ENCODE results near the gene CCDC73. TPM values are rescaled to one million over a fixed set of nuclear protein-coding genes. Genes with fewer than 3 reads are reported as not detected.

CCDC73 gene
- total and polyA plus RNA-seq, 5 donors, result not detected

- Histone ChIP-seq H3K27ac (ENCODE audit: low read length) (no peak overlapping the region), H3K4me3 (ENCODE audit: low read length) (no peak overlapping the region), H3K27me3 (ENCODE audit: control insufficient read depth, insufficient read depth) (no peaks in the 10 kb centered on the region), H3K4me1 (ENCODE audit: control insufficient read depth, insufficient read depth, low read length) (peaks cover 2% of the 10 kb centered on the region), H3K9me3 (ENCODE audit: control insufficient read depth, low read length) (no peaks in the 10 kb centered on the region)
- DNase-seq, result no peak
- WGBS, result 67% methylated on average over 4 of the region's 4 CpGs
- ATAC-seq, result no peak
- intact Hi-C loops (cut with DNase I), result loop anchor here in 1 of 4 donors (10.0 kb wide), 1 partner anchor 152 kb away; the partner anchor contains the start of gene WT1
Measured at GRCh38 chr11:32586576-32587190, 207.8 kb downstream of the CCDC73 start.

- peak overlapping the region; percentile 63 for H3K4me3 ChIP-seq (ENCODE audit: low read length)
- intact Hi-C loops (cut with DNase I), result loop anchor here in 2 of 4 donors (5.0 to 10.0 kb wide), 2 partner anchors 148 to 150 kb away; partner anchors contain the start of gene WT1 (in 2 of the 2)
- no peaks in the 10 kb centered on the region for H3K9me3 ChIP-seq (ENCODE audit: control insufficient read depth, low read length)
- peaks cover 2% of the 10 kb centered on the region for H3K4me1 ChIP-seq (ENCODE audit: control insufficient read depth, insufficient read depth, low read length)
- DNase-seq, result no peak
- H3K27ac ChIP-seq (ENCODE audit: low read length), result no peak overlapping the region
- no peak for ATAC-seq
- H3K27me3 ChIP-seq (ENCODE audit: control insufficient read depth, insufficient read depth), result no peaks in the 10 kb centered on the region
- 13% methylated on average over 7 of the region's 7 CpGs for WGBS
Measured at GRCh38 chr11:32584921-32585320, 209.5 kb downstream of the CCDC73 start.

GRCh38 chr11:32583459-32584271 is 210.8 kb downstream of the CCDC73 start, which contains the start of gene EIF3M:
Gene EIF3M (plus strand): TSS chr11:32583831. CDS start chr11:32583888, 57 bp downstream.
- no peaks in the 10 kb centered on the region for H3K9me3 ChIP-seq (ENCODE audit: control insufficient read depth, low read length)
- H3K4me1 ChIP-seq (ENCODE audit: control insufficient read depth, insufficient read depth, low read length), result peaks cover 2% of the 10 kb centered on the region
- H3K27ac ChIP-seq (ENCODE audit: low read length), result peak within 1 kb of the TSS; percentile 28
- peak; percentile 98 to 99 (median 99) for DNase-seq
- peak; percentile 100 for ATAC-seq
- no peaks in the 10 kb centered on the region for H3K27me3 ChIP-seq (ENCODE audit: control insufficient read depth, insufficient read depth)
- intact Hi-C loops (cut with DNase I), result loop anchor here in 2 of 4 donors (5.0 to 10.0 kb wide), 2 partner anchors 146 to 149 kb away; partner anchors contain the start of gene WT1 (in 2 of the 2)
- under 1% methylated on average over 70 of the region's 70 CpGs for WGBS
- H3K4me3 ChIP-seq (ENCODE audit: low read length), result peak within 1 kb of the TSS; percentile 63

- DNase-seq (no peak), ATAC-seq (no peak)
- Histone ChIP-seq H3K27ac (ENCODE audit: low read length) (no peak overlapping the region), H3K9me3 (ENCODE audit: control insufficient read depth, low read length) (no peaks in the 10 kb centered on the region), H3K4me1 (ENCODE audit: control insufficient read depth, insufficient read depth, low read length) (peaks cover 2% of the 10 kb centered on the region), H3K27me3 (ENCODE audit: control insufficient read depth, insufficient read depth) (no peaks in the 10 kb centered on the region), H3K4me3 (ENCODE audit: low read length) (no peak overlapping the region)
- intact Hi-C loops (cut with DNase I), result loop anchor here in 2 of 4 donors (5.0 to 10.0 kb wide), 2 partner anchors 144 to 147 kb away; partner anchors contain the start of gene WT1 (in 2 of the 2)
- 92% methylated on average over 3 of the region's 3 CpGs for WGBS
Measured at GRCh38 chr11:32581556-32581955, 212.9 kb downstream of the CCDC73 start.

- Histone ChIP-seq H3K9me3 (ENCODE audit: control insufficient read depth, low read length) (no peaks in the 10 kb centered on the region), H3K27ac (ENCODE audit: low read length) (no peak overlapping the region), H3K27me3 (ENCODE audit: control insufficient read depth, insufficient read depth) (no peaks in the 10 kb centered on the region), H3K4me3 (ENCODE audit: low read length) (no peak overlapping the region), H3K4me1 (ENCODE audit: control insufficient read depth, insufficient read depth, low read length) (peaks cover 2% of the 10 kb centered on the region)
- DNase-seq (no peak), ATAC-seq (no peak)
- intact Hi-C loops (cut with DNase I), result loop anchor here in 2 of 4 donors (5.0 to 10.0 kb wide), 2 partner anchors 144 to 146 kb away; partner anchors contain the start of gene WT1 (in 2 of the 2)
- WGBS, result 59% methylated on average over 2 of the region's 2 CpGs
Measured at GRCh38 chr11:32580967-32581366, 213.5 kb downstream of the CCDC73 start.

GRCh38 chr11:32576456-32576855 is 218.0 kb downstream of the CCDC73 start:
- H3K9me3 ChIP-seq (ENCODE audit: control insufficient read depth, low read length), result no peaks in the 10 kb centered on the region
- H3K4me3 ChIP-seq (ENCODE audit: low read length), result no peak overlapping the region
- H3K27me3 ChIP-seq (ENCODE audit: control insufficient read depth, insufficient read depth), result no peaks in the 10 kb centered on the region
- intact Hi-C loops (cut with DNase I), result no loop called here
- no peak for ATAC-seq
- H3K4me1 ChIP-seq (ENCODE audit: control insufficient read depth, insufficient read depth, low read length), result no peaks in the 10 kb centered on the region
- WGBS, result 93% methylated on average over 1 of the region's 1 CpG
- DNase-seq, result no peak
- H3K27ac ChIP-seq (ENCODE audit: low read length), result no peak overlapping the region

GRCh38 chr11:32575070-32575469 is 219.4 kb downstream of the CCDC73 start:
- H3K4me1 ChIP-seq (ENCODE audit: control insufficient read depth, insufficient read depth, low read length), result no peaks in the 10 kb centered on the region
- ATAC-seq (no peak), DNase-seq (no peak)
- WGBS, result 47% methylated on average over 2 of the region's 2 CpGs
- no peak overlapping the region for H3K27ac ChIP-seq (ENCODE audit: low read length)
- no peak overlapping the region for H3K4me3 ChIP-seq (ENCODE audit: low read length)
- no peaks in the 10 kb centered on the region for H3K9me3 ChIP-seq (ENCODE audit: control insufficient read depth, low read length)
- no peaks in the 10 kb centered on the region for H3K27me3 ChIP-seq (ENCODE audit: control insufficient read depth, insufficient read depth)
- intact Hi-C loops (cut with DNase I), result no loop called here

GRCh38 chr11:32574421-32574820 is 220.0 kb downstream of the CCDC73 start:
- Histone ChIP-seq H3K27ac (ENCODE audit: low read length) (no peak overlapping the region), H3K4me3 (ENCODE audit: low read length) (no peak overlapping the region), H3K9me3 (ENCODE audit: control insufficient read depth, low read length) (no peaks in the 10 kb centered on the region), H3K4me1 (ENCODE audit: control insufficient read depth, insufficient read depth, low read length) (no peaks in the 10 kb centered on the region), H3K27me3 (ENCODE audit: control insufficient read depth, insufficient read depth) (no peaks in the 10 kb centered on the region)
- WGBS, result 52% methylated on average over 4 of the region's 4 CpGs
- no peak for ATAC-seq
- DNase-seq, result no peak
- intact Hi-C loops (cut with DNase I), result no loop called here

GRCh38 chr11:32573228-32573627 is 221.2 kb downstream of the CCDC73 start:
- Histone ChIP-seq H3K27me3 (ENCODE audit: control insufficient read depth, insufficient read depth) (no peaks in the 10 kb centered on the region), H3K9me3 (ENCODE audit: control insufficient read depth, low read length) (no peaks in the 10 kb centered on the region), H3K27ac (ENCODE audit: low read length) (no peak overlapping the region), H3K4me3 (ENCODE audit: low read length) (no peak overlapping the region), H3K4me1 (ENCODE audit: control insufficient read depth, insufficient read depth, low read length) (no peaks in the 10 kb centered on the region)
- DNase-seq (no peak), ATAC-seq (no peak)
- intact Hi-C loops (cut with DNase I), result no loop called here
- 84% methylated on average over 4 of the region's 4 CpGs for WGBS

- Histone ChIP-seq H3K27ac (ENCODE audit: low read length) (no peak overlapping the region), H3K9me3 (ENCODE audit: control insufficient read depth, low read length) (no peaks in the 10 kb centered on the region), H3K4me3 (ENCODE audit: low read length) (no peak overlapping the region), H3K27me3 (ENCODE audit: control insufficient read depth, insufficient read depth) (no peaks in the 10 kb centered on the region), H3K4me1 (ENCODE audit: control insufficient read depth, insufficient read depth, low read length) (no peaks in the 10 kb centered on the region)
- DNase-seq, result no peak
- ATAC-seq, result no peak
- intact Hi-C loops (cut with DNase I), result no loop called here
- WGBS, result 35% methylated on average over 10 of the region's 10 CpGs
Measured at GRCh38 chr11:32571039-32571438, 223.4 kb downstream of the CCDC73 start.

- 61% methylated on average over 4 of the region's 4 CpGs for WGBS
- intact Hi-C loops (cut with DNase I), result no loop called here
- no peaks in the 10 kb centered on the region for H3K4me1 ChIP-seq (ENCODE audit: control insufficient read depth, insufficient read depth, low read length)
- no peaks in the 10 kb centered on the region for H3K27me3 ChIP-seq (ENCODE audit: control insufficient read depth, insufficient read depth)
- H3K4me3 ChIP-seq (ENCODE audit: low read length), result no peak overlapping the region
- H3K9me3 ChIP-seq (ENCODE audit: control insufficient read depth, low read length), result no peaks in the 10 kb centered on the region
- DNase-seq (no peak), ATAC-seq (no peak)
- H3K27ac ChIP-seq (ENCODE audit: low read length), result no peak overlapping the region
Measured at GRCh38 chr11:32569313-32569881, 225.1 kb downstream of the CCDC73 start.
